ENCODE data around the gene PNLDC1.
"Not testable (repeated sequence)": the region's sequence is repeated elsewhere in the genome, so short reads cannot be mapped to it uniquely, and the experiment has no call there.

The PNLDC1 gene

GRCh38 chr6:159788276-159788675 lies 11.8 kb upstream of the PNLDC1 start:
- no peak for DNase-seq

GRCh38 chr6:159788753-159789376 lies 11.2 kb upstream of the PNLDC1 start:
- DNase-seq, result peak; percentile 18

GRCh38 chr6:159789377-159790148 lies 10.5 kb upstream of the PNLDC1 start, which contains the start of gene TCP1:
Gene TCP1, minus strand, starts transcription at chr6:159789602. Its CDS starts 134 bp downstream, at chr6:159789468.
- peak; percentile 100 for DNase-seq

GRCh38 chr6:159790149-159790955 lies 9.7 kb upstream of the PNLDC1 start, which contains the start of gene MRPL18:
Gene MRPL18, plus strand, starts transcription at chr6:159790467. Its CDS starts 121 bp downstream, at chr6:159790588.
- peak; percentile 93 for DNase-seq

- peak; percentile 4 for DNase-seq
Observed at GRCh38 chr6:159790956-159791598, 9.0 kb upstream of the PNLDC1 start.

GRCh38 chr6:159794976-159795375 lies 5.1 kb upstream of the PNLDC1 start:
- DNase-seq, result not testable (repeated sequence)

- DNase-seq, result no peak
Observed at GRCh38 chr6:159797554-159797953, 2.5 kb upstream of the PNLDC1 start.

- no peak for DNase-seq
Observed at GRCh38 chr6:159801935-159802334, 1.9 kb downstream of the PNLDC1 start.

- no peak for DNase-seq
Observed at GRCh38 chr6:159804504-159804903, 4.4 kb downstream of the PNLDC1 start.

GRCh38 chr6:159805440-159806020 lies 5.5 kb downstream of the PNLDC1 start:
- DNase-seq, result no peak

- DNase-seq, result no peak
Observed at GRCh38 chr6:159806021-159806458, 6.0 kb downstream of the PNLDC1 start.

- DNase-seq, result no peak
Observed at GRCh38 chr6:159807150-159807858, 7.2 kb downstream of the PNLDC1 start.

GRCh38 chr6:159808647-159809046 lies 8.6 kb downstream of the PNLDC1 start:
- no peak for DNase-seq

GRCh38 chr6:159809149-159809548 lies 9.1 kb downstream of the PNLDC1 start:
- no peak for DNase-seq

GRCh38 chr6:159813781-159814180 lies 13.7 kb downstream of the PNLDC1 start:
- no peak for DNase-seq

GRCh38 chr6:159815410-159815809 lies 15.3 kb downstream of the PNLDC1 start:
- no peak for DNase-seq

GRCh38 chr6:159816775-159817174 lies 16.7 kb downstream of the PNLDC1 start:
- not testable (repeated sequence) for DNase-seq

GRCh38 chr6:159817951-159818739 lies 18.1 kb downstream of the PNLDC1 start:
- no peak for DNase-seq

GRCh38 chr6:159819098-159819497 lies 19.0 kb downstream of the PNLDC1 start:
- no peak for DNase-seq

GRCh38 chr6:159819932-159820640 lies 20.0 kb downstream of the PNLDC1 start:
- peak; percentile 31 for DNase-seq
